WTC11 (cell line): ENCODE data around the gene TUBA4B.

Experiments
- GRHL2 ChIP-seq: fragments of 250-450 bp; sonication (Bioruptor Pico); IDR thresholded peaks from 2 replicates; pipeline ENCODE4 v1.8.0; 2022; ENCODE audit warnings: mild to moderate bottlenecking, moderate library complexity; ENCODE audit not compliant: insufficient replicate concordance, severe bottlenecking
- SMAD4 ChIP-seq: sonication (generic); formaldehyde crosslinking; IDR thresholded peaks from 2 replicates; pipeline ENCODE4 v1.8.0; 2022; ENCODE audit warnings: mild to moderate bottlenecking, missing genetic modification reagents
- ZMAT4 ChIP-seq: fragments of 250-450 bp; sonication (Bioruptor Pico); IDR thresholded peaks from 2 replicates; pipeline ENCODE4 v1.9.0; 2021; ENCODE audit warnings: mild to moderate bottlenecking
- TF ChIP-seq, protein P1 (sequence below): fragments of 200-600 bp; IDR thresholded peaks from 2 replicates; pipeline ENCODE4 v1.8.0; 2022; ENCODE audit warnings: antibody characterized with exemption

GRCh38 chr2:219228911-219229304, 24.1 kb upstream of the TUBA4B start:
- TF ChIP-seq GRHL2 (CRISPR knock-in tag) (no peak), SMAD4 (CRISPR knock-in tag) (no peak), ZMAT4 (CRISPR knock-in tag) (no peak)
- TF ChIP-seq, protein P1, sequence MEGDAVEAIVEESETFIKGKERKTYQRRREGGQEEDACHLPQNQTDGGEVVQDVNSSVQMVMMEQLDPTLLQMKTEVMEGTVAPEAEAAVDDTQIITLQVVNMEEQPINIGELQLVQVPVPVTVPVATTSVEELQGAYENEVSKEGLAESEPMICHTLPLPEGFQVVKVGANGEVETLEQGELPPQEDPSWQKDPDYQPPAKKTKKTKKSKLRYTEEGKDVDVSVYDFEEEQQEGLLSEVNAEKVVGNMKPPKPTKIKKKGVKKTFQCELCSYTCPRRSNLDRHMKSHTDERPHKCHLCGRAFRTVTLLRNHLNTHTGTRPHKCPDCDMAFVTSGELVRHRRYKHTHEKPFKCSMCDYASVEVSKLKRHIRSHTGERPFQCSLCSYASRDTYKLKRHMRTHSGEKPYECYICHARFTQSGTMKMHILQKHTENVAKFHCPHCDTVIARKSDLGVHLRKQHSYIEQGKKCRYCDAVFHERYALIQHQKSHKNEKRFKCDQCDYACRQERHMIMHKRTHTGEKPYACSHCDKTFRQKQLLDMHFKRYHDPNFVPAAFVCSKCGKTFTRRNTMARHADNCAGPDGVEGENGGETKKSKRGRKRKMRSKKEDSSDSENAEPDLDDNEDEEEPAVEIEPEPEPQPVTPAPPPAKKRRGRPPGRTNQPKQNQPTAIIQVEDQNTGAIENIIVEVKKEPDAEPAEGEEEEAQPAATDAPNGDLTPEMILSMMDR, result no peak
